CD4-positive, alpha-beta T cell treated with Interferon gamma for 1 hour (primary cell): Measurements from ENCODE around the gene DIPK1B.

ENCODE experiments used
- DNase-seq: peaks from one replicate; pipeline ENCODE4 v3.0.0-alpha.2; 2020

The DIPK1B gene

GRCh38 chr9:136711751-136712689 lies at the start of gene DIPK1B:
TSS of gene DIPK1B (plus strand) at chr9:136712572. CDS start at chr9:136712666, 94 bp downstream.
- DNase-seq, result no peak

GRCh38 chr9:136662656-136663581 lies 49.5 kb upstream of the DIPK1B start, which contains the start of gene EGFL7:
TSS of gene EGFL7 (plus strand) at chr9:136662916. CDS start at chr9:136668283, 5,367 bp downstream.
- DNase-seq, result no peak

GRCh38 chr9:136664000-136664915 lies 48.1 kb upstream of the DIPK1B start:
- no peak for DNase-seq

GRCh38 chr9:136665111-136665703 lies 47.2 kb upstream of the DIPK1B start:
- no peak for DNase-seq

GRCh38 chr9:136665704-136666371 lies 46.5 kb upstream of the DIPK1B start:
- no peak for DNase-seq

- DNase-seq, result no peak
These were observed 45.8 kb upstream of the DIPK1B start for GRCh38 chr9:136666372-136667213.

GRCh38 chr9:136667214-136667939 lies 45.0 kb upstream of the DIPK1B start:
- no peak for DNase-seq

GRCh38 chr9:136667940-136668760 lies 44.2 kb upstream of the DIPK1B start:
- DNase-seq, result no peak

- DNase-seq, result no peak
These were observed 43.2 kb upstream of the DIPK1B start for GRCh38 chr9:136668983-136669790.

- no peak for DNase-seq
These were observed 42.4 kb upstream of the DIPK1B start for GRCh38 chr9:136669791-136670464.

- no peak for DNase-seq
These were observed 41.7 kb upstream of the DIPK1B start for GRCh38 chr9:136670576-136671253.

- no peak for DNase-seq
These were observed 41.1 kb upstream of the DIPK1B start for GRCh38 chr9:136671254-136671614.

GRCh38 chr9:136671646-136672430 lies 40.5 kb upstream of the DIPK1B start:
- no peak for DNase-seq

- DNase-seq, result no peak
These were observed 39.8 kb upstream of the DIPK1B start for GRCh38 chr9:136672431-136673087.
